Stimulated activated CD4-positive, alpha-beta T cell treated with anti-CD3 and anti-CD28 coated beads, Interleukin-2, amount 100 ng/mL, for 24 hours (primary cell): ENCODE data around the gene PROKR2.

Experiments used
- DNase-seq, 2 donors: peaks; one replicate each; pipeline ENCODE4 v3.0.0-alpha.2; 2020

PROKR2 gene

GRCh38 chr20:5316188-5317158, at the start of gene PROKR2:
PROKR2 (minus strand) TSS chr20:5316954; CDS start chr20:5314369, 2,585 bp downstream.
- peak in 1 of 2 donors; percentile 45 for DNase-seq

GRCh38 chr20:5364997-5365597, 48.3 kb upstream of the PROKR2 start:
- no peak for DNase-seq

- no peak for DNase-seq
Measured at GRCh38 chr20:5364136-5364821, 47.5 kb upstream of the PROKR2 start.

- no peak for DNase-seq
Measured at GRCh38 chr20:5362771-5363170, 46.0 kb upstream of the PROKR2 start.

- no peak for DNase-seq
Measured at GRCh38 chr20:5361176-5361575, 44.4 kb upstream of the PROKR2 start.

- DNase-seq = no peak
Measured at GRCh38 chr20:5357946-5358345, 41.2 kb upstream of the PROKR2 start.

GRCh38 chr20:5356941-5357340, 40.2 kb upstream of the PROKR2 start:
- no peak for DNase-seq

- DNase-seq = no peak
Measured at GRCh38 chr20:5354901-5355300, 38.1 kb upstream of the PROKR2 start.

- peak in 1 of 2 donors; percentile 3 for DNase-seq
Measured at GRCh38 chr20:5353624-5354496, 37.1 kb upstream of the PROKR2 start.

GRCh38 chr20:5349448-5349847, 32.7 kb upstream of the PROKR2 start:
- no peak for DNase-seq

GRCh38 chr20:5342021-5342420, 25.3 kb upstream of the PROKR2 start:
- no peak for DNase-seq

- no peak for DNase-seq
Measured at GRCh38 chr20:5331340-5331739, 14.6 kb upstream of the PROKR2 start.

GRCh38 chr20:5328268-5328667, 11.5 kb upstream of the PROKR2 start:
- DNase-seq = no peak

GRCh38 chr20:5327356-5327755, 10.6 kb upstream of the PROKR2 start:
- no peak for DNase-seq

GRCh38 chr20:5315807-5316187, 957 bp downstream of the PROKR2 start:
- no peak for DNase-seq

GRCh38 chr20:5313916-5314315, 2.8 kb downstream of the PROKR2 start:
- no peak for DNase-seq

- no peak for DNase-seq
Measured at GRCh38 chr20:5312518-5312917, 4.2 kb downstream of the PROKR2 start.

- no peak for DNase-seq
Measured at GRCh38 chr20:5309971-5310370, 6.8 kb downstream of the PROKR2 start.

- DNase-seq = no peak
Measured at GRCh38 chr20:5298811-5299210, 17.9 kb downstream of the PROKR2 start.

- DNase-seq = no peak
Measured at GRCh38 chr20:5297280-5298004, 19.3 kb downstream of the PROKR2 start.

GRCh38 chr20:5290596-5290995, 26.2 kb downstream of the PROKR2 start:
- DNase-seq = no peak

GRCh38 chr20:5282561-5282960, 34.2 kb downstream of the PROKR2 start:
- DNase-seq = no peak
